Hindlimb muscle (tissue), 1 donor: ENCODE results near the gene AUTS2. TPM values are rescaled to one million over a fixed set of nuclear protein-coding genes. Genes with fewer than 3 reads are reported as not detected.
"Not testable (repeated sequence)": the region's sequence is repeated elsewhere in the genome, so short reads cannot be mapped to it uniquely, and the experiment has no call there.

Experiments
- DNase-seq: peaks from one replicate; pipeline ENCODE4 v3.0.0-alpha.2; 2013
- polyA plus RNA-seq: library from polyadenylated mRNA; unstranded; fragments of 120-200 nt; gene quantifications from one replicate; pipeline ENCODE4 v1.2.1, GENCODE V29; 2013; ENCODE audit not compliant: insufficient read length

AUTS2 gene
- polyA plus RNA-seq, 1 donor, result 80.5 TPM

GRCh38 chr7:70793060-70793459 lies 1194.8 kb downstream of the AUTS2 start:
- no peak for DNase-seq

- no peak for DNase-seq
These were observed 1195.5 kb downstream of the AUTS2 start for GRCh38 chr7:70793821-70794220.

GRCh38 chr7:70794962-70795361 lies 1196.7 kb downstream of the AUTS2 start:
- DNase-seq, result no peak

- no peak for DNase-seq
These were observed 1197.7 kb downstream of the AUTS2 start for GRCh38 chr7:70795948-70796347.

GRCh38 chr7:70797109-70797514 lies 1198.8 kb downstream of the AUTS2 start:
- no peak for DNase-seq

GRCh38 chr7:70799841-70800405 lies 1201.6 kb downstream of the AUTS2 start:
- no peak for DNase-seq

GRCh38 chr7:70805360-70805759 lies 1207.1 kb downstream of the AUTS2 start:
- DNase-seq, result no peak

GRCh38 chr7:70807650-70808049 lies 1209.4 kb downstream of the AUTS2 start:
- DNase-seq, result no peak

GRCh38 chr7:70808876-70809275 lies 1210.6 kb downstream of the AUTS2 start:
- no peak for DNase-seq

- DNase-seq, result no peak
These were observed 1212.4 kb downstream of the AUTS2 start for GRCh38 chr7:70810558-70811139.

GRCh38 chr7:70812511-70812910 lies 1214.2 kb downstream of the AUTS2 start:
- DNase-seq, result no peak

GRCh38 chr7:70822490-70822889 lies 1224.2 kb downstream of the AUTS2 start:
- DNase-seq, result not testable (repeated sequence)

- peak; percentile 72 for DNase-seq
These were observed 1231.2 kb downstream of the AUTS2 start for GRCh38 chr7:70829221-70830059.

- DNase-seq, result no peak
These were observed 1231.8 kb downstream of the AUTS2 start for GRCh38 chr7:70830060-70830395.

- DNase-seq, result no peak
These were observed 1232.2 kb downstream of the AUTS2 start for GRCh38 chr7:70830426-70830825.

GRCh38 chr7:70833726-70834125 lies 1235.5 kb downstream of the AUTS2 start:
- DNase-seq, result no peak

GRCh38 chr7:70834424-70834823 lies 1236.1 kb downstream of the AUTS2 start:
- DNase-seq, result no peak

- DNase-seq, result no peak
These were observed 1237.4 kb downstream of the AUTS2 start for GRCh38 chr7:70835658-70836057.

- DNase-seq, result no peak
These were observed 1238.0 kb downstream of the AUTS2 start for GRCh38 chr7:70836279-70836678.

GRCh38 chr7:70836946-70837345 lies 1238.7 kb downstream of the AUTS2 start:
- DNase-seq, result no peak

- DNase-seq, result no peak
These were observed 1239.3 kb downstream of the AUTS2 start for GRCh38 chr7:70837589-70837988.

GRCh38 chr7:70838292-70838907 lies 1240.1 kb downstream of the AUTS2 start:
- no peak for DNase-seq
